Loucy (cell line): ENCODE results near the gene BAIAP2L1.

Experiments used
- CTCF ChIP-seq: fragments of 200-600 bp; sonication (generic); conservative IDR thresholded peaks from 2 replicates; pipeline ENCODE4 v1.5.1; 2014; ENCODE audit warnings: mild to moderate bottlenecking, antibody characterized with exemption, low read length
- EZH2phosphoT487 ChIP-seq: fragments of 200-600 bp; IDR thresholded peaks from 2 replicates; pipeline ENCODE4 v1.6.1; 2018; ENCODE audit warnings: antibody characterized with exemption, mild to moderate bottlenecking, moderate library complexity, borderline replicate concordance

GRCh38 chr7:98409843-98410242 is 9.0 kb upstream of the BAIAP2L1 start:
- TF ChIP-seq CTCF (no peak), EZH2phosphoT487 (no peak)
